HG02678 (cell line): Measurements from ENCODE around the gene DIAPH2.

Experiments used
- ATAC-seq: cut with Tn5 transposase; IDR thresholded peaks from one replicate; pipeline ENCODE4 v1.9.1; 2021; ENCODE audit warnings: mild to moderate bottlenecking, moderate library complexity; ENCODE audit not compliant: unreplicated experiment

DIAPH2 gene

DNA sequence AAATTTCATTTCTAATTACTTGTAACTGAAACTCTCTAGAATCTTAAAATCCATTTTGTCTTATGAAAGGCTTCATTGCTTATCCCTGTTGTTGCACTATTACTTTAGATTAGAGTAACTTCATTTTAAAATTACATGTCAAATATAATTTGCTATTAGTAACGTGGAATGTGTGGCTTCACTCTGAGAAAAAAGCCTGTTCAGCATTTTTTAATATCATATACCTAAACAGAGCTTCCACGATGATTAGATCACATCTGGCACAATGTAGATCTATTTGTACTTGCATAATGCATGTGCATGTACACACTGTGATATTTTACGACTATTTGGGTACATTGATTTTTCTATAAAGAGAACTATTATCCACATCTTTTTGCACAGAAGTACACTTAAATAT, 847.2 kb downstream of the DIAPH2 start:
- ATAC-seq: no peak

- ATAC-seq: no peak
Measured at GRCh38 chrX:97538745-97539144, 854.1 kb downstream of the DIAPH2 start.

- ATAC-seq: no peak
Measured at GRCh38 chrX:97539970-97540519, 855.4 kb downstream of the DIAPH2 start.

- ATAC-seq: no peak
Measured at GRCh38 chrX:97547877-97548578, 863.4 kb downstream of the DIAPH2 start.

- ATAC-seq: no peak
Measured at GRCh38 chrX:97551821-97552220, 867.2 kb downstream of the DIAPH2 start.

- no peak for ATAC-seq
Measured at GRCh38 chrX:97553833-97554232, 869.2 kb downstream of the DIAPH2 start.

GRCh38 chrX:97556359-97556758, 871.7 kb downstream of the DIAPH2 start:
- no peak for ATAC-seq

DNA sequence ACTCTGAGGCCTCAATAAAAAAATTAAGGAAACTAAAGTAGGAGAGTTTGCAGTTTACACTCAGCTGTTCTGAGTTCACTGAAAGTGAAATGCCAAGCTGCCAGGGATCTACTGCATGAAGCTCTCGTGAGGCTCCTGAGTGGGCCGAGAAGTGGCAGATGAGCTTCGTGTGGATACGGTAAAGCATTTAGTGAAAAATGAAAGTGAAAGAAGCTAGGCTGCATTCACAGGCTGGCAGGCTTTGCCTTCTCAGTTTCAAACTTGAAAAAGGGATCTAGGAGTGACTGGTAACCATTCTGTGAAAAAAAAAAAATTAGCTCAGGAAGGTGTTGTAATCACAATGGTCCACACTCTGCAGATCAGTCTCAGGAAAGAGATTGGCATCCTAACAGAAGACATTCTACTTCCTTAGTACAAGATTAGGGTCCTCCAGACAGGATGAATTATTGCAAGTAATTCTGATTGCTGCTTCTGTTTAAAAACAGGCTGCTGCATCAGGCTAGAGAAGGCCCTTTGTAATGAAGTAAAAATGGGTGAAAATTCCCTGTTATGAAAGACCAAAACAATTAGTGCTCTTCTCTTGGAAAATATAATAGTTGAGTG, 879.0 kb downstream of the DIAPH2 start:
- peak; percentile 100 for ATAC-seq

DNA sequence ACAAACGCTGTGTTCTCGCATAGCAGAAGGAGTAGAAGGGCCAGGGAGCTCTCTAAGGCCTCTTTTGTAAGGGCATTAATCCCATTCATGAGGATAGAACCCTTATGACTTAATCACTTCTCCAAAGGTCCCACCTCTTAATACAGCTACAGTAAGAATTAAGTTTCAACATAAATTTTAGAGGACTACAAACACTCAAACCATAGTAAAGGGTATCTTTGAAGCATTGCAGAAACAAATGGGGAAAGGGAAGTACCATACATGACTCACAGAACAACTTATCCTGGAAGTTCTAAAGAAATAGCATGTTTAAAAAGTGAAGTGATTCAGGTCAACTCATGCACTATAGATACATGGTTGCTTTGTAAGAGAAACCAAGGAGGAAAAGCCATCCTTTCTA, 879.9 kb downstream of the DIAPH2 start:
- no peak for ATAC-seq

DNA sequence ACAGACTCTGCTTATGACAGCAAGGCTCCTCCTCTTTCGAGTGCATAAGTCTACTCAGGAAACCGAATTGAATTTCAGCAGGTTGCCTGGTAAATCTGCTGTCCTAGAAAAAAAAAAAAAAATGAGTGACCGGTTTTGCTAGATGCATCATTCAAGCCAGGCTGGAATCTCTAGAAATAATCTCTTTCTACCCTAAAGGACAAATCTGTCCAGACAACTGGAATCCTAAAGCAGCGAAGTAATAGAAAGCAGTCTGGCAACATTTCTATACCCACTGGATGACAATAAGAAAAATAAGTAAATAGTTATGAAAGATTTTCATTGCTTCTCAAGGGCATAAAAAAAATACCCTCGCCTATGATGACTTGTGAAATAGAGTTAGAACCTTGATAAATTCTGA, 902.5 kb downstream of the DIAPH2 start:
- no peak for ATAC-seq

DNA sequence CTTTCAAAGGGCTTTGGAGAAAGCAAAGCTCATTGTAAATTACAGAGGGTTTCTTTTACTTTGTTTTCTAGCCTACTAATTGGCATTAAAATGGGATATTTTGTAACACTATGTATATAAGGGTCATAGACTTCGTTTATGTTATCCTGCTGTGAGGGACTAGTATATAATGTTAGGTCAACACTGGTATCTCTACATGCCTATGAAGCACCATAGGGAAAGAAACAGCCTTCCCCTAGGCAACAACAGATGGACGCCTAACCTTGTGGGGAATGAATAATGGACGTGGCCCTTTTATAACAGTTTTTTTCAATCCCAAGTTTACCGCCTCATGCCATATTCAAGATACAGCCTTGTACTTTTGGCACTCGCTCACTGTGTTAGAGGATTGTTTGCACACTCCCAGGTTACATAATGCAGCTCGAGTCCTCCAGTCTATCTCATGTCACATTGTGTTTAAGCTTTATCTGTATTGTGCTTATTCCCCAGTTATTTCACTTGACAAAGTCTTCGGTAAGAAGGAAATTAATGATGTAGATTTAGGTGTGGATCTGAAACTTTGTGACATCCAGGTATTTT, 910.1 kb downstream of the DIAPH2 start:
- no peak for ATAC-seq

GRCh38 chrX:97597954-97598353, 913.3 kb downstream of the DIAPH2 start:
- no peak for ATAC-seq

DNA sequence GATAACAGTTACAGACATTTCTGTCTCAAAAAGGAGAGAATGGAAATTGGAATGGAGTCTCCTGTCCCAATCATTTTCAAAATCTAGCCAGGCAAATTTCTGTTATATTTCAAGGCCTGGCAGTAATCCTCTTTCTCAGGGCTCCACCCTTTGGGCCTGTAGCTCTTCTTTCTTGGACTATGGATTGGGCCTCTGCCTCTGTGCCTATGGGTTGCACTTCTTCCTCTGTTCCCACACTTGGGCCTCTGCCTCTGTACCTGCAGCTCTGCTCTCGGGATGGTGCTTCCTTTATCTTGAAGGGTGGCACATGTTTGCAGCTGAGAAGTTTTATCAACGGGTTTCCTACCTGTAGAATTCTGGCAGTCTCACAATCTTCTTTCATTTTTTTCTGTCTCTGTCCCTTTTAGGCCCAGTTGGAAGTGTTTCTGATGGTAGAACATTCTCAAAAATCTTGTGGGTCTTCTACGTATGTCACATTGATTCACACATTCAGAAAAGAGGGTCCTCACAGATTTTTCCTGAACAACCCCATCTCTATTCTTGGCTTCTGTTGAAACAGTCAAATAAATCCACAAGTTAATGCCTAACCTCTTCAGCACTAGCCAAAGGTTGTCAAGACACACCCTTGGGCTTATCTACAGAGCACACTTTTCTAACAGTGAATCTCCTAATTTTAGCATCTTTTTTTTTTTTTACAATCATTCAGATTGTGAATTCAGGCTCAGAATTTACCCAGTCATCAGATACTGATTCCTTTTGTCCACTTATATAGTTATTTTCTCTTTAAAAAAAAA, 918.0 kb downstream of the DIAPH2 start:
- ATAC-seq: no peak

- ATAC-seq: no peak
Measured at GRCh38 chrX:97605271-97605670, 920.6 kb downstream of the DIAPH2 start.

GRCh38 chrX:97609357-97609756, 924.7 kb downstream of the DIAPH2 start:
- ATAC-seq: no peak

GRCh38 chrX:97609938-97610337, 925.3 kb downstream of the DIAPH2 start:
- no peak for ATAC-seq

DNA sequence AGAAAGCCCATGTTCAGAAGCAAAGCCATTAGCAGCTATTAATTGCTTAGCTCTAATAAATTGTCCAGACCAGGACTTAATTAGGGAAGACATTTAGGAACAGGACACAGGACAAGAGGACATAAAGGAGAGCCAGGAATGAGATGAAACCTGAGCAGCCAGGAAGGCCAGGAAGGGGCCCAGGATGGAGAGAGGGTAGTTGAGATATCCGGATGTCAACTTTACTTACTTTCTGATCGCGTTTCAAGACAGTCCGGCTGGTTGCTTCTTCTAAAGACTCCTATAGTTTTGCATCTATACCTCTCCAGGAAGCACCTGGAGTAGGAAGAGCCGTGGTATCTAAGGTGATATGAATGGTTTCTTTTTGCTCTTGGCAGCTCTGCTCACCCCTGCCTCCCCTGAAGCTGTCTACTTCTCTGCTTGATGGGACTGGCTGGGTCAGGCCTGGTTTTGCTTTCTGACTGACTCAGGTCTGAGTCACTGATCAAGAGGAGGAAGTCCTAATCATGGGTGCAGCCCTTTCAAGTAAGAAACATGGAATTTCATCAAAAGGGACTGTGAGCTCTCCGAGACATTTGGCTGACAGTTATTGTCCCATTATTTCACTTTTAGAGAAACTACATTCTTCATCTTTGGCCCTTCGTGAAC, 932.4 kb downstream of the DIAPH2 start:
- peak; percentile 87 for ATAC-seq

GRCh38 chrX:97619499-97619898, 934.9 kb downstream of the DIAPH2 start:
- no peak for ATAC-seq

DNA sequence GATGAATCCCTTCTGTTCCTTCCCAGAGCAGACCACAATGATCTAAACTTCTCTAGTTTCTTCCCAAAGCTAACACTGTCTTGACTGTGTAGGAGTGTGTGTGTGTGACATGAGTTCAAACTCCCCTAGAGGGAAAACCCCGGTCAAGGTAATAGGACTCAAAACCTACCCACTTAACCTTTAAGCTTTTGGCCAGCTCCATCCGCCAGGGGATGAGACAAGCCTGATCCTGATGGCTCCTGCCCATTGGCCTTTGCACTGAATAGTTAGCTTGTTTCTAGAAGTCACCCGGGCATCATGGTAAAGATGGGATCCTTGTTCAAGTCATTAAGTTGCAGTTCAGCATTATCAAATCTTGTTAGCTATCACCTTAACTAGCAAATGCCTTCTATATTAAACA, 937.5 kb downstream of the DIAPH2 start:
- no peak for ATAC-seq

DNA sequence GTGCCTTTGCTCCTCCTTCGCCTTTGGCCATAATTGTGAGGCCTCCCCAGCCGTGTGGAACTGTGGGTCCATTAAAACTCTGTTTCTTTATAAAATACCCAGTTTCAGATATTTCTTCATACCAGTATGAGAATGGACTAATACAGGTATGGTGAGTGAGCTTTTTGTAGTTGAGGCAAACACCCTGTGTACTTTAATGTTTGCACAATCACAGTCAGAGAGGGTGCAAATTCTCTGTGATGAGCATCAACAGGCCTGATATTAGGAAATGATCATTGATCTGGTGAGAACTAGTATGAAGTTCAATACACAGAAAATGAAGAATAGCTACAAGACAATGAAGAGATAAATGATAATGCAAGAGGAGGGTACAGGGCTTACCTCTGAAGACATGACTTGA, 943.7 kb downstream of the DIAPH2 start:
- no peak for ATAC-seq
